SJSA1 (cell line): Measurements from ENCODE around the gene ZG16B. TPM values are rescaled to one million over a fixed set of nuclear protein-coding genes. Genes with fewer than 3 reads are reported as not detected.

Experiments
- DNase-seq, 2 experiments: peaks; one replicate each; pipeline ENCODE4 v3.0.0-alpha.2; 2015 to 2020; ENCODE audit warnings: low spot score in 2 of 2, low read depth in 1 of 2
- H3K27ac ChIP-seq: fragments of 250-450 bp; sonication (Bioruptor Pico); 2 replicates; pipeline ENCODE4 v1.5.1; 2020; ENCODE audit warnings: mild to moderate bottlenecking, moderate library complexity
- H3K27me3 ChIP-seq: fragments of 250-450 bp; sonication (Bioruptor Pico); replicated peaks from 2 replicates; pipeline ENCODE4 v1.5.1; 2020; ENCODE audit warnings: mild to moderate bottlenecking, moderate library complexity
- H3K36me3 ChIP-seq: fragments of 250-450 bp; sonication (Bioruptor Pico); 2 replicates; pipeline ENCODE4 v1.5.1; 2020; ENCODE audit warnings: mild to moderate bottlenecking
- H3K4me1 ChIP-seq: fragments of 250-450 bp; sonication (Bioruptor Pico); replicated peaks from 2 replicates; pipeline ENCODE4 v1.6.1; 2021; ENCODE audit warnings: mild to moderate bottlenecking
- H3K4me3 ChIP-seq: fragments of 250-450 bp; sonication (Bioruptor Pico); 2 replicates; pipeline ENCODE4 v1.5.1; 2020; ENCODE audit warnings: mild to moderate bottlenecking
- H3K9me3 ChIP-seq: fragments of 250-450 bp; sonication (Bioruptor Pico); replicated peaks from 2 replicates; pipeline ENCODE4 v1.5.1; 2020; ENCODE audit warnings: mild to moderate bottlenecking
- total RNA-seq: library from RNA; depleted of rRNA; stranded (reverse); fragments of >200 nt; shearing (Covaris generic); gene quantifications from 2 replicates; pipeline ENCODE4 v1.2.3, GENCODE V29; 2014; rRNA removed

Gene ZG16B, protein sequence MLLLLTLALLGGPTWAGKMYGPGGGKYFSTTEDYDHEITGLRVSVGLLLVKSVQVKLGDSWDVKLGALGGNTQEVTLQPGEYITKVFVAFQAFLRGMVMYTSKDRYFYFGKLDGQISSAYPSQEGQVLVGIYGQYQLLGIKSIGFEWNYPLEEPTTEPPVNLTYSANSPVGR
- 0.11 and 0.53 TPM in 2 replicates for total RNA-seq

DNA sequence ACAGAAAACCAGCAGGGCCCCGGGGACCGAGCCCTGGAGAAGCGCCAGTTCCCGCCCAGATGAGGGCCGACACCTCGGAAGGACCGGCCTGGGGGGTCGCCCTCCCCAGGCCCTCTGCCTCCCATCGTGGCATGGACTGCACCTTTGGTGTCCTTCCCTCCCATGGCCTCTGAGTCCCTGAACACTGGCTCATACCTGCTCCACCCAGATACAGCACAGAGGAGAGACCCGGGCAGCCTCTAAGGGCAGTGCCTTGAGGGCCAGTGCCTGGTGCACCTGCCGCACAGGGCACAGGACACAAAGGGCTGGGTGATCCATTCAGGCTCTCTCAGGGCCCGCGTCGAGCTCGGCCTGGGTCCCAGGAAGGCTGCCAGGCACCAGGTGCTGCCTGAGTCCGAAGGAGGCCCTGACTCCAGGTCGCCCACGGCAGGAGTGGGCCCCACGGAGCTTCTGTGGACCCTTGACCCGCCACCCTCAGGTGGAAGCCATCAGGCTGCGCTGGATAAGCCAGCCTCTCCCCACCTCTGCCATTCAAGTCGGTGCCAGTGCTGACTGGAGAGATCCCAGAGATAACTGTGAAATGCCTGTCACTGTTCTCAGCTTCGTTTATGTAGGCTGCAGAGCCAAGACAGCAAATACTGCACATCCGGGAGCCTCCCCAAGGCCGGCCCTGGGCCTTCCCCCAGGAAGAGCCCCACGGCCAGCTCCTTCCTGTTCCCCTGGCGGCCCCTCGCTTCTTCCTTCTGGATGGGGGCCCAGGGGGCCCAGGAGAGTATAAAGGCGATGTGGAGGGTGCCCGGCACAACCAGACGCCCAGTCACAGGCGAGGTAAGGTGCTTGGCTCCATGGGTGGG is at the start of gene ZG16B:
Gene ZG16B, plus strand, starts transcription at position 803 of the 854 bp plus-strand sequence. CDS start 139 bp downstream, outside the sequence.
- Histone ChIP-seq H3K4me1 (no peaks in the 10 kb centered on the region), H3K27me3 (no peaks in the 10 kb centered on the region; the same call in none of the 2 replicates), H3K4me3 (no peak within 1 kb of the TSS), H3K27ac (no peak within 1 kb of the TSS), H3K9me3 (no peaks in the 10 kb centered on the region), H3K36me3 (no peaks in the 10 kb centered on the region)
- no peak for DNase-seq

DNA sequence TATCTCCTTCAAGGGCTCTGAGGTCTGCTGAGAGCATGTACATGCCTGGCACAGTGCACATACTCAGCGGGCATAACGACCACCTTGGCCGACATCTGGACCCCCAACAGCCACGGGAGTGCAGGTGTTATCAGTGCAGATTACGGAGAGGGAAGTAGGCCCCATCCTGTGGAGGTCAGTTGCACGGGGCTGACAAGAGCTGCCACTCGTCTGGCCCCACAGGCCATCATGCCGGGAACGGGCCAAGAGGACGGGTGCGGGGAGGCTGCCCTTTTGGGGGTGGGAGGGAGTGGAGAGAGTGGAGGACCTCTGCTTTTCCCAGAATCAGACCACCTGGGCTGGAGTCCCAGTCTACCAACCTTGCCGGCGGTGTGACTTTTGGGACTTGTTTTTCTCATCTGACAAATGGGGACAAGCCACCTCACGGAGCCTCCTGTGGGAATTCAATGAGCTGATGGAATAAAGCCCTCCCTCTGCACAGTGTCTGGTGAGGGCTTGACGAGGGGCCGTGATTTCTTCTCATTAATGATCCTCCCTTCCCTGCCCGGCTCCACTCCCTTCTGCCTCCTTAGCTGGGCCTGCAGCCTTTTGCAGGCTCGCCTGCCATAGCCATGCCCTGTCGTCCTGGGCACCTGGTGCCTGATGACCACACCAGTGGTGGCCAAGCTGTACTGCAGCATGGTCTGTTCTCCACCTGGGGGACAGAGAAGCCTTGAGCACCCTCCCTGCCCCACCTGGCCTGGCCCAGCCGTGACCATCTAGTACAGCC is 47.3 kb upstream of the ZG16B start:
- no peak overlapping the region for H3K27ac ChIP-seq
- H3K27me3 ChIP-seq, result peaks cover 27% of the 10 kb centered on the region
- peaks cover 2% of the 10 kb centered on the region for H3K36me3 ChIP-seq
- no peak overlapping the region for H3K4me3 ChIP-seq
- H3K9me3 ChIP-seq, result no peaks in the 10 kb centered on the region
- H3K4me1 ChIP-seq, result peaks cover 9% of the 10 kb centered on the region
- DNase-seq, result no peak

DNA sequence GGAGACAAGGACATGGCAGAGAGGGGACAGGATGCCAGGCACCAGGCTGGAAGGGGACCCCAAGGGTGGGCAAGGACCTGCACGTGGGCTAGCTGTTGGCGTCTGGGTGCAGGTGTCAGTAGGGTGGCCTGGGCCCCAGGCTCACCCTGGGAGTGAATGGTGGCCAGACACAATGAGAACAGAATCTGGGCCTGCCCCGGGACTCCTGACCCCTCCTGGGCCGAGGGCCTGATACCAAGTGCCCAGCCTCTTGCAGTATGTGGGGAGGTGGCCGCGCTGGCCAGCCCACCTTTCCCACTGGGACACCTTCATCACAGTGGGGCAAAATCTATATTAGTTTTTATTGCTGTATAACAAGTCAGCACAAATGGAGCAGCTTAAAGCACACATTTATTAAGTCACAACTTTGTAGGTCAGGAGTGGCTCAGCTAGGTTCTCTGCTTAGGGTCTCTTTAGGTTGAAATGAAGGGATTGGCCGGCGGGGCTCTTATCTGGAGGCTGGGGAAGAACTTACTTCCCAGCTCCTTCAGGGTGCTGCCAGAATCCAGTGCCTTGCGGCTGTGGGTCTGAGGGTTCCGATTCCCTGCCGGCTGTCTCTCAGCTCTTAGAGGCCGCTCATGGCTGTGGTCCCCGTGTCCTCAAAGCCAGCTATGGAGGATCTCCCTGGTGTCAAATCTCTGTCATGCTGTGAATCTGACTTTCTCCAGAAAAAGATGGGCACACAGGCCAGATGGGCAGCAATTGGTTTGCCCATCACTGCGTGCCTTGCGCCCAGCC is 46.3 kb upstream of the ZG16B start:
- Histone ChIP-seq H3K27me3 (peaks cover 29% of the 10 kb centered on the region), H3K9me3 (no peaks in the 10 kb centered on the region), H3K4me1 (peaks cover 4% of the 10 kb centered on the region), H3K4me3 (no peak overlapping the region), H3K36me3 (no peaks in the 10 kb centered on the region), H3K27ac (no peak overlapping the region)
- DNase-seq, result no peak

DNA sequence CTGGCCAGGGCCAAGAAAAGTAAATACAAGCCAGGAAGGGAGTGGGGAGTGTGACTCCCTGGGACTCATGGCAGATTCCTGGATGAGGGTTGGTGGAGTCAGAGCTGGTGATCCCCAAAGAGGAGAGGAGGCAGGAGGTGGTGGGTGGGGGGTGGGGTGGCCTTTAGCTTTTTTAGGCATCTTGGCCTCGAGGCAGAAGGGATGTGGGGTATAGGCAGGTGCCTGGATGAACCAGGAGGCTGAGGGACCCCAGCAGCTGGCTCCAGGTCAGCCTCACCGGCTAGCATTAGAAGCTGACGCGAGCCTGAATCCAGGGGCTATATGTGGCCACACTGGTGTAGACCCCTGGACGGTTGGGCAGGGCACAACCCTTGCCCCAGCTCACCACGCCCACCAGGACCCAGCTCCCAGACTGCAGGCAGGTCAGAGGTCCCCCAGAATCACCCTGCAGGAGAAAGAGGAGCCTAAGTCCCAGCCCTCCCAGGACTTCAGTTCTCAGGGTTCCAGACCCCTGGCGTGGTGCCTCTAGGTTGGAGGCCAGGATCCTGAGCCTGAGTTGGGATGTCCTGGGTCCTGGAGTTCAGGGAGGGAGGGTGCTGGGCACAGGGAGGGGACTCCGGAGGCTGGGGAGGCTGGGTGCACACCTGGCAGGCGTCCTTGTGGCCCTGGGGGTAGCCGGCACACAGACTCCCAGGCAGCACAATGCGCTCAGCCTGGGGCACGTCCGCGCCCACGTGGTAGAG is 45.6 kb upstream of the ZG16B start:
- H3K27me3 ChIP-seq, result peaks cover 33% of the 10 kb centered on the region
- H3K4me1 ChIP-seq, result peaks cover 4% of the 10 kb centered on the region
- H3K4me3 ChIP-seq, result no peak overlapping the region
- no peak for DNase-seq
- no peaks in the 10 kb centered on the region for H3K36me3 ChIP-seq
- H3K9me3 ChIP-seq, result no peaks in the 10 kb centered on the region
- no peak overlapping the region for H3K27ac ChIP-seq

DNA sequence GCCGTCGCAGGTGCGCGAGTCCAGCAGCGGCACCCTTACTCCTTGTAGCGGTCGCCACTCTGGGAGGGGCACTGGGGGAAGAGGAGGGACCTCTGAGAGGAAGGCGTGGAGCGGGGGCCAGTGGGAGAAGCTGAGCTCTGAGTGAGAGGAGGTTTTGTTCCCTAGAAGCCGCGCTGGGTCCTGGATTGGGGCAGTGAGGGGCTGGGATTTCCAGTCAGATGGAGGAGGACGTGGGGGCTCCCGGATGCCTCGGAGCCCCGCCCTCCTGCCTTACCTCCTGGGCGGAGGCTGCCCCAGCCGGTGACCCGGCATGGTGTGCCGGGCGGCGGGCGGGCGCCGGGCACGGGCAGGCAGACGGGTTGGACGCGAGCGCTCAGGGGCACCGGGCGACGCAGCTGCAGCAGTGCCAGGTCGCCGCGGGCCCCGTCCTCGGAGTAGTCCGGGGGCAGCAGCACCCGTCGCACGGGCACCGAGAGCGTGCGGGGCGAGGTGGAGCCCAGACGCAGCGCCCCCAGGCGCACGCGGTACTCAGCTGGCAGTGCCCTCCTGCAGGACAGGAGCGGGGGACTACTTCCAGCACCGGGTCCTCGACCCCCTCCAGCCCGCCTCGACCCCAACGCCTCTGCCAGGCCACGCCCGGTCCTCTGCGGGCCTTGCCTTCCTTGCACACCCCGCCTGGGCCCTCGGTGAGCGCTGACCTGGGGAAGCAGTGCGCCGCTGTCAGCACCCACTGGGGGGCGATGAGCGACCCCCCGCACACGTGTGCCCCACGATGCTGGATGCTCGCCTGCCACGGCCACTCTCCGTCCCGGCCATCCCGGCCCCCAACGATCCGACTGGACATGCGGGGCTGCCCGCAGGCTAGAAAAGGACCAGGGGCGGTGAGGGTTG is 44.8 kb upstream of the ZG16B start:
- peaks cover 39% of the 10 kb centered on the region for H3K27me3 ChIP-seq
- no peak overlapping the region for H3K4me3 ChIP-seq
- peaks cover 4% of the 10 kb centered on the region for H3K4me1 ChIP-seq
- H3K9me3 ChIP-seq, result no peaks in the 10 kb centered on the region
- peak in 1 of 2 experiments; percentile 44 for DNase-seq
- H3K27ac ChIP-seq, result no peak overlapping the region
- no peaks in the 10 kb centered on the region for H3K36me3 ChIP-seq

DNA sequence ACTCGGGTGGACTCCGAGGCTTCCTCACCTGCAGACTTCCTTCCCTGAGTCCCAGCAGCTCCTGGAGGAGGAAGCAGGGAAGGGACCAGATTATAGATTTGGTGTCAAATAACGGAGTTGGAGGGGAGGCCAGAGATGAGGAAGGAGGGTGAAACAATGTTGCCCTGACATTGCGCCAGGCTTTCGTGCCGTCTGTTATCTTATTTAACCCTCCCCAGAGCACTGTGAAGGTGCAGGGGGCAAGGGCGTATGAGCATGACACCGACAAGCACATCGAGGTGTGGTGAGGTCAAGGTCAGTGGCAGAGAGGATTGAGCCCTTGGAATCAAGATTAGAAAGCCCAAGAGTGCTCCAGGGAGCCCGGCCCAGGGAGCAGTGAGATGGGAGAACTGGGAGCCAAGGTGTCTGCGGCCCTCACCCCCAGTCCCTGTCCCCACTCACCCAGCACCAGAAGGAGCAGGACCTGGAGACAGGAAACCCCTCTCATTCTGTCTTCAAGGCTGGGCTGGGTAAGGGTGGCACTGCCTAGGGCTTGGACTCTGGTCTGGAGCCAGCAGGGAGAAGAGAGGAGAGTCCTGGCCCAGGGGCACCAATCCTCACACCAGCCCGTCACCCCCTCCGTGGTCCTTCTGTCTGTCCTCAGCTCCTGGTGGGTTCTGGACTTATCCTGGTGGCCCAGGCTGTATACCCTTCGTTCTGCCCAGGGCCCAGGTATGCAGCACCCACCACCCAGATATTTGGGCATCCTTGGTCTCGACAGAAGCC is 43.9 kb upstream of the ZG16B start:
- H3K9me3 ChIP-seq, result no peaks in the 10 kb centered on the region
- no peak for DNase-seq
- H3K4me1 ChIP-seq, result peaks cover 4% of the 10 kb centered on the region
- no peak overlapping the region for H3K27ac ChIP-seq
- H3K4me3 ChIP-seq, result no peak overlapping the region
- peaks cover 46% of the 10 kb centered on the region for H3K27me3 ChIP-seq
- no peaks in the 10 kb centered on the region for H3K36me3 ChIP-seq

DNA sequence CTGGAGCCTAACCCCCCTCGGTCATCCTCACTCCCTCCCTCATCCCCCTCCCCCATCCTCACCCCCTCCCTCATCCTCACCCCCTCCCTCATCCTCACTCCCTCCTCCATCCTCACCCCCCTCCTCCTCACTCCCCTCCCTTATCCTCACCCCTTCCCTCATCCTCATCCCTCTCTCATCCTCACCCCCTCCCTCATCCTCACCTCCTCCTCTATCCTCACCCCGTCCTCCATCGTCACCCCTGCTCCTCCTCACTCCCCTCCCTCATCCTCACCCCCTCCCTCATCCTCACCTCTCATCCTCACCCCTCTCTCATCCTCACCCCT is 43.3 kb upstream of the ZG16B start:
- H3K4me3 ChIP-seq, result no peak overlapping the region
- no peak for DNase-seq
- H3K9me3 ChIP-seq, result no peaks in the 10 kb centered on the region
- no peaks in the 10 kb centered on the region for H3K36me3 ChIP-seq
- H3K27ac ChIP-seq, result no peak overlapping the region
- H3K27me3 ChIP-seq, result peaks cover 46% of the 10 kb centered on the region
- H3K4me1 ChIP-seq, result peaks cover 4% of the 10 kb centered on the region

DNA sequence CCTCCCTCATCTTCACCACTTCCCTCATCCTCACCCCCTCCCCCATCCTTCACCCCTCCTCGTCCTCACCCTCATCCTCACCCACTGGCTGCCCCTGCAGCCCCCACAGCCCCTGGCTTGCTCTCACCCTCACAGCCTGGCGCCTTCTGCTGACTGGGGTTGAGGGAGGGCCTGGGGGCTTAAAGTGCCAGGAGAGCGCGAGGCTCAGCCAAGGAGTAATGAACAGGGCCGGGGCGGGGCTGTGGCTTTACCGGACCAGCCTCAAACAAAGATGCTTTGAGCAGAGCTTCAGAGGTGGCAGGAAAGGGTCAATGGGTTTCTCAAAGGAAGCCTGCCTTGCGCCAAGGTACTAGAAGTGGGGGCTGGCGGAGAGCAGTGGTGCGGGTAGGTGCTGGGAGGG is 42.7 kb upstream of the ZG16B start, which contains the start of gene PRSS33:
Gene PRSS33, minus strand, starts transcription at position 155 of the 400 bp plus-strand sequence. CDS start 1,013 bp downstream, outside the sequence.
- peaks cover 4% of the 10 kb centered on the region for H3K4me1 ChIP-seq
- no peak within 1 kb of the TSS for H3K27ac ChIP-seq
- no peak for DNase-seq
- no peak within 1 kb of the TSS for H3K4me3 ChIP-seq
- H3K36me3 ChIP-seq, result no peaks in the 10 kb centered on the region
- H3K9me3 ChIP-seq, result no peaks in the 10 kb centered on the region
- H3K27me3 ChIP-seq, result peaks cover 51% of the 10 kb centered on the region

DNA sequence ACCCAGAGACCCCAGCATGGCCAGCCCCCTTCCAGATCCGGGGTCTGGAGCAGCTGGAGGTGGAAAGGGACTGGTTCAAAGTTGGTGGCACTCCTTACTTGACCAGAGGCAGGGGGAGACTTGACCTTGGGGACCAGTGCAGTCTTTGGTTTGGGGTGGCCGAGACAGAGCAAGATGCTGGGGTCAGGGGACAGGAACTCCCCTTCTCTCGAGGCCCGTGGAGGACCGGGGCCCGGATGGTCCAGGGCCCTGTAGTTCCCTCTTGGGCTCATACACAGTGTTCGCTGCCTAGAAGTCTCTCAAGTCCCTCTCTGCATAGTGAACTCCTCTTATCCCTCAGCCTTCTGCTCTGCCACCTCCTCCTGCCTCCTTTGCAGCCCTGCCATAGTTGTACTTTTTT is 42.1 kb upstream of the ZG16B start:
- H3K9me3 ChIP-seq, result no peaks in the 10 kb centered on the region
- H3K27me3 ChIP-seq, result peaks cover 54% of the 10 kb centered on the region
- H3K4me1 ChIP-seq, result peaks cover 4% of the 10 kb centered on the region
- H3K27ac ChIP-seq, result no peak overlapping the region
- H3K4me3 ChIP-seq, result no peak overlapping the region
- DNase-seq, result no peak
- H3K36me3 ChIP-seq, result no peaks in the 10 kb centered on the region

DNA sequence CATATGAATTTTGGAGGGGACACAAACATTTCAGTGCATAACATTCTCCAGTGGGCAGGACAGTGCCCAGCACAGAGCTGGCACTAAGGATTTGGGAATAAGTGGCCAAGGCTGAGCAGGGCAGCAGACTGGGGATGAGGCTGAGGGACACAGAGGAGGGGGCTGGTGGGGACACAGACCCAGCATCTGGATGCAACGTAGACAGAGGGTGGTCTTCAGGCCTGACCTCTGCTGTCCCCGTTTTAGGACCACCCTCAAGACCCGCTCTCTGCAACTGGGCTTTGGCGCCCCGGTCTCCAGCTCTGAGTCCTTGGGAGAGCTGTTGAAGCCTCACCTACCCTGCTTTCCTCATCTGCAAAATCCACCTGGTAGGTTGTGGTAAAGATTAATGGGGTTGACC is 39.5 kb upstream of the ZG16B start:
- Histone ChIP-seq H3K27ac (no peak overlapping the region), H3K27me3 (peaks cover 59% of the 10 kb centered on the region), H3K36me3 (no peaks in the 10 kb centered on the region), H3K4me1 (no peaks in the 10 kb centered on the region; the same call in 1 of the 2 replicates), H3K9me3 (no peaks in the 10 kb centered on the region), H3K4me3 (no peak overlapping the region)
- DNase-seq, result no peak

DNA sequence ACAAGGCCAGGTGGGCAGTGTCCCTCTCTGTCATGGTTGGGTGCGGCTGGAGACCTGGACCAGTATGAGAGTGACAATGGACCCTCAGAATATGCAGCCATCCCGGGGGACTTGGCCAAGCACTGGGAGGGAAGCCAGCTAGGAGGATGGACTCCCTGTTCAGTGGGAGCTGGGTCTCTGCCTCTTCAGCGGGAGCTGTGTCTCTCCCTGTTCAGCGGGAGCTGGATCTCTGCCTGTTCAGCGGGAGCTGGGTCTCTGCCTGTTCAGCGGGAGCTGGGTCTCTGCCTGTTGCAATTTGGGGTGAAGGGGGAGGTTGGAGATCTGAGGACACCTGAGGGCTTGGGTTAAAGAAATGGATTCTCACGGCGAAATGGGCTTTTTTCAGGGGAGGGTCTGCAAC is 38.9 kb upstream of the ZG16B start:
- no peaks in the 10 kb centered on the region for H3K4me1 ChIP-seq
- H3K4me3 ChIP-seq, result no peak overlapping the region
- no peaks in the 10 kb centered on the region for H3K9me3 ChIP-seq
- H3K27me3 ChIP-seq, result peaks cover 57% of the 10 kb centered on the region
- H3K27ac ChIP-seq, result no peak overlapping the region
- H3K36me3 ChIP-seq, result no peaks in the 10 kb centered on the region
- DNase-seq, result no peak
